Activated CD8-positive, alpha-beta memory T cell treated with anti-CD3 and anti-CD28 coated beads for 36 hours (primary cell): ENCODE measurements around the gene ZNF595. TPM values are rescaled to one million over a fixed set of nuclear protein-coding genes. Genes with fewer than 3 reads are reported as not detected.

ENCODE experiments used
- CTCF ChIA-PET: fragments of 350-600 bp; sonication (Branson Sonifier 250); formaldehyde crosslinking; loops from one replicate; lab custom pipeline; 2021; ENCODE audit warnings: antibody characterized with exemption; lab: Charles Lee
- POLR2A ChIA-PET: fragments of 350-600 bp; sonication (Branson Sonifier 250); formaldehyde crosslinking; loops from one replicate; lab custom pipeline; 2021; ENCODE audit warnings: antibody characterized with exemption; lab: Charles Lee
- total RNA-seq, 2 experiments: library from RNA; stranded (reverse); gene quantifications; one replicate each; pipeline ENCODE4 v1.2.3, GENCODE V29; 2021

The ZNF595 gene
- total RNA-seq, 2 experiments from 2014 or later = 7.2 to 7.4 TPM

GRCh38 chr4:132483-132882 is 79.4 kb downstream of the ZNF595 start:
- ChIA-PET POLR2A (no interaction called here), CTCF (interaction anchor here (0.6 to 0.8 kb wide), 2 partner anchors 10 to 21 kb away, joined by 3 to 4 read pairs; no protein-coding TSS in a partner anchor)

Other genes starting within 250 kb of the ZNF595 start
- gene ZNF718, start 71.2 kb downstream of the ZNF595 start, total RNA-seq = 10 to 100 TPM in 1 of 2 experiments, 1 to 10 TPM in 1; 9.9 to 10.4 TPM